Mesodermal cell (in vitro differentiated cells): Measurements from ENCODE around the gene FRMD6.
"Not testable (repeated sequence)": the region's sequence is repeated elsewhere in the genome, so short reads cannot be mapped to it uniquely, and the experiment has no call there.

Experiments used
- H3K27ac ChIP-seq: 2 replicates; pipeline ENCODE4 v1.7.0; 2013; ENCODE audit warnings: mild to moderate bottlenecking, low read depth, low read length, moderate library complexity; ENCODE audit not compliant: severe bottlenecking
- H3K36me3 ChIP-seq: 2 replicates; pipeline ENCODE4 v1.7.1; 2013; ENCODE audit warnings: mild to moderate bottlenecking, low read length, moderate library complexity; ENCODE audit not compliant: control insufficient read depth, insufficient read depth
- H3K4me1 ChIP-seq: one replicate; pipeline ENCODE4 v1.7.1; 2013; ENCODE audit warnings: mild to moderate bottlenecking, low read length; ENCODE audit not compliant: insufficient read depth, control insufficient read depth, poor library complexity, severe bottlenecking
- H3K4me3 ChIP-seq: 2 replicates; pipeline ENCODE4 v1.7.0; 2013; ENCODE audit warnings: low read length, control low read depth, mild to moderate bottlenecking; ENCODE audit not compliant: insufficient read depth, poor library complexity, severe bottlenecking; ENCODE audit errors: extremely low read depth
- H3K9me3 ChIP-seq: 2 replicates; pipeline ENCODE4 v1.7.1; 2013; ENCODE audit warnings: mild to moderate bottlenecking, low read length, moderate library complexity; ENCODE audit not compliant: control insufficient read depth
- WGBS, 2 experiments: methylation state at CpG; one replicate each; pipeline ENCODE4 v1.1.5; 2013; ENCODE audit warnings: missing lambda C conversion rate in 2 of 2; ENCODE audit not compliant: insufficient coverage in 2 of 2; 5-methylcytosine and 5-hydroxymethylcytosine counted together

FRMD6 gene

GRCh38 chr14:51738754-51739153, 87.0 kb downstream of the FRMD6 start:
- no peaks in the 10 kb centered on the region for H3K9me3 ChIP-seq
- H3K36me3 ChIP-seq = no peaks in the 10 kb centered on the region
- H3K4me3 ChIP-seq = no peak overlapping the region
- no peak overlapping the region for H3K27ac ChIP-seq
- no peaks in the 10 kb centered on the region for H3K4me1 ChIP-seq
- WGBS, 2 experiments = 72 to 81% methylated on average over 5 to 8 of the region's 8 CpGs

- no peaks in the 10 kb centered on the region for H3K4me1 ChIP-seq
- H3K4me3 ChIP-seq = no peak overlapping the region
- H3K36me3 ChIP-seq = no peaks in the 10 kb centered on the region
- WGBS, 2 experiments = 70% methylated on average over 2 of the region's 23 CpGs; no CpG with 5 or more reads in 1 of the 2 experiments
- no peaks in the 10 kb centered on the region for H3K9me3 ChIP-seq
- H3K27ac ChIP-seq = no peak overlapping the region
Observed at GRCh38 chr14:51743588-51744000, 91.9 kb downstream of the FRMD6 start.

- Histone ChIP-seq H3K27ac (no peak overlapping the region), H3K4me3 (no peak overlapping the region), H3K9me3 (no peaks in the 10 kb centered on the region), H3K36me3 (no peaks in the 10 kb centered on the region), H3K4me1 (no peaks in the 10 kb centered on the region)
- 81 to 82% methylated on average over 11 to 17 of the region's 31 CpGs for WGBS, 2 experiments
Observed at GRCh38 chr14:51744372-51745130, 92.8 kb downstream of the FRMD6 start.

- H3K4me1 ChIP-seq, H3K36me3 ChIP-seq, H3K9me3 ChIP-seq, H3K27ac ChIP-seq, H3K4me3 ChIP-seq: not testable (repeated sequence)
- WGBS, 2 experiments = 80 to 92% methylated on average over 10 to 11 of the region's 25 CpGs
Observed at GRCh38 chr14:51746823-51747222, 95.1 kb downstream of the FRMD6 start.

- no peaks in the 10 kb centered on the region for H3K4me1 ChIP-seq
- no peaks in the 10 kb centered on the region for H3K9me3 ChIP-seq
- no peak overlapping the region for H3K4me3 ChIP-seq
- no peaks in the 10 kb centered on the region for H3K36me3 ChIP-seq
- WGBS, 2 experiments = 82 to 83% methylated on average over 11 to 12 of the region's 13 CpGs
- no peak overlapping the region for H3K27ac ChIP-seq
Observed at GRCh38 chr14:51750542-51750941, 98.8 kb downstream of the FRMD6 start.

GRCh38 chr14:51751611-51752345, 100.1 kb downstream of the FRMD6 start:
- 89 to 94% methylated on average over 12 to 13 of the region's 16 CpGs for WGBS, 2 experiments
- not testable (repeated sequence) for H3K9me3 ChIP-seq, H3K4me3 ChIP-seq, H3K27ac ChIP-seq, H3K4me1 ChIP-seq, H3K36me3 ChIP-seq

GRCh38 chr14:51757756-51758155, 106.0 kb downstream of the FRMD6 start:
- H3K4me1 ChIP-seq, H3K9me3 ChIP-seq, H3K36me3 ChIP-seq, H3K27ac ChIP-seq, H3K4me3 ChIP-seq: not testable (repeated sequence)
- WGBS, 2 experiments = 80 to 100% methylated on average over 1 to 7 of the region's 7 CpGs

GRCh38 chr14:51759950-51760349, 108.2 kb downstream of the FRMD6 start:
- 92% methylated on average over 5 to 13 of the region's 18 CpGs for WGBS, 2 experiments
- H3K9me3 ChIP-seq = no peaks in the 10 kb centered on the region

GRCh38 chr14:51765726-51766125, 114.0 kb downstream of the FRMD6 start:
- not testable (repeated sequence) for H3K36me3 ChIP-seq, H3K9me3 ChIP-seq, H3K4me1 ChIP-seq, H3K4me3 ChIP-seq, H3K27ac ChIP-seq
- WGBS, 2 experiments = 93 to 94% methylated on average over 10 to 11 of the region's 13 CpGs

More at GRCh38 chr14:51759950-51760349, 108.2 kb downstream of the FRMD6 start:
- no peaks in the 10 kb centered on the region for H3K4me1 ChIP-seq
- H3K27ac ChIP-seq = no peak overlapping the region
- H3K4me3 ChIP-seq = no peak overlapping the region
- H3K36me3 ChIP-seq = no peaks in the 10 kb centered on the region

- H3K4me3 ChIP-seq = not testable (repeated sequence)
Observed at GRCh38 chr14:51766586-51766985, 114.9 kb downstream of the FRMD6 start.

GRCh38 chr14:51769261-51769660, 117.6 kb downstream of the FRMD6 start:
- H3K36me3 ChIP-seq, H3K4me3 ChIP-seq, H3K9me3 ChIP-seq, H3K27ac ChIP-seq, H3K4me1 ChIP-seq: not testable (repeated sequence)
- 91 to 100% methylated on average over 1 to 5 of the region's 7 CpGs for WGBS, 2 experiments

More at GRCh38 chr14:51766586-51766985, 114.9 kb downstream of the FRMD6 start:
- not testable (repeated sequence) for H3K9me3 ChIP-seq, H3K4me1 ChIP-seq, H3K27ac ChIP-seq, H3K36me3 ChIP-seq
- WGBS, 2 experiments = 80% methylated on average over 5 to 7 of the region's 8 CpGs
